ENCODE data around the gene CASR. TPM values are rescaled to one million over a fixed set of nuclear protein-coding genes. Genes with fewer than 3 reads are reported as not detected.

Gene CASR
- total RNA-seq, 3 donors from 2014 or later: not detected

DNA sequence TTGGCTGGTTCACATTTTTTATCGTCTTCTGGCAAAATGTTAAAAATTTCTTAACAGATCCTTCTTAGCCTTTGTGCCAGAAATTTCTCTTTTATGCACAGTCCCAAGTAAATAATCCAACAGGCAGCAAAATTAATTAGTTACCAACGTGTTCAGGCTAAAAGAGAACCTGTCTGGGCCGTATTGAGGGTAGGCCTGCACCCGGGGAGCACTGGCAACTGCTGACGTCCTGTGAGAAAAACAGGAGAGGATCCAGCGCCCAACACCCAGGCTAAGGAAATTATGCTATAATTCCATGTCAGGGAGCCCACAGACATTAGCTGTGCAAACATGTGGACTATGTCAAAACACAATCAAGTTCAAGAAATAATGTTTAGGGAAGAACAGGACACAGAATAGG lies 110.9 kb downstream of the CASR start:
- peaks cover 0 to 3% of the 10 kb centered on the region in 2 donors for H3K4me1 ChIP-seq
- no peaks in the 10 kb centered on the region for H3K9me3 ChIP-seq
- H3K36me3 ChIP-seq: no peaks in the 10 kb centered on the region
- peak in 1 of 2 donors; percentile 60 for DNase-seq (ENCODE audit: low spot score in 2 of 2)
- H3K4me3 ChIP-seq: no peak overlapping the region
- peak overlapping the region in 1 of 2 donors; percentile 40 for H3K27ac ChIP-seq
- intact Hi-C loops (cut with DNase I; ENCODE audit: low total_unique reads): no loop called here
- TF ChIP-seq, protein P1, sequence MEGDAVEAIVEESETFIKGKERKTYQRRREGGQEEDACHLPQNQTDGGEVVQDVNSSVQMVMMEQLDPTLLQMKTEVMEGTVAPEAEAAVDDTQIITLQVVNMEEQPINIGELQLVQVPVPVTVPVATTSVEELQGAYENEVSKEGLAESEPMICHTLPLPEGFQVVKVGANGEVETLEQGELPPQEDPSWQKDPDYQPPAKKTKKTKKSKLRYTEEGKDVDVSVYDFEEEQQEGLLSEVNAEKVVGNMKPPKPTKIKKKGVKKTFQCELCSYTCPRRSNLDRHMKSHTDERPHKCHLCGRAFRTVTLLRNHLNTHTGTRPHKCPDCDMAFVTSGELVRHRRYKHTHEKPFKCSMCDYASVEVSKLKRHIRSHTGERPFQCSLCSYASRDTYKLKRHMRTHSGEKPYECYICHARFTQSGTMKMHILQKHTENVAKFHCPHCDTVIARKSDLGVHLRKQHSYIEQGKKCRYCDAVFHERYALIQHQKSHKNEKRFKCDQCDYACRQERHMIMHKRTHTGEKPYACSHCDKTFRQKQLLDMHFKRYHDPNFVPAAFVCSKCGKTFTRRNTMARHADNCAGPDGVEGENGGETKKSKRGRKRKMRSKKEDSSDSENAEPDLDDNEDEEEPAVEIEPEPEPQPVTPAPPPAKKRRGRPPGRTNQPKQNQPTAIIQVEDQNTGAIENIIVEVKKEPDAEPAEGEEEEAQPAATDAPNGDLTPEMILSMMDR (IDR thresholded peaks at IDR 0.05): no peak
- no peak for TF ChIP-seq POLR2A (IDR thresholded peaks at IDR 0.05)
- no peak for TF ChIP-seq POLR2AphosphoS5 (IDR thresholded peaks at IDR 0.05)
- H3K27me3 ChIP-seq: no peaks in the 10 kb centered on the region

DNA sequence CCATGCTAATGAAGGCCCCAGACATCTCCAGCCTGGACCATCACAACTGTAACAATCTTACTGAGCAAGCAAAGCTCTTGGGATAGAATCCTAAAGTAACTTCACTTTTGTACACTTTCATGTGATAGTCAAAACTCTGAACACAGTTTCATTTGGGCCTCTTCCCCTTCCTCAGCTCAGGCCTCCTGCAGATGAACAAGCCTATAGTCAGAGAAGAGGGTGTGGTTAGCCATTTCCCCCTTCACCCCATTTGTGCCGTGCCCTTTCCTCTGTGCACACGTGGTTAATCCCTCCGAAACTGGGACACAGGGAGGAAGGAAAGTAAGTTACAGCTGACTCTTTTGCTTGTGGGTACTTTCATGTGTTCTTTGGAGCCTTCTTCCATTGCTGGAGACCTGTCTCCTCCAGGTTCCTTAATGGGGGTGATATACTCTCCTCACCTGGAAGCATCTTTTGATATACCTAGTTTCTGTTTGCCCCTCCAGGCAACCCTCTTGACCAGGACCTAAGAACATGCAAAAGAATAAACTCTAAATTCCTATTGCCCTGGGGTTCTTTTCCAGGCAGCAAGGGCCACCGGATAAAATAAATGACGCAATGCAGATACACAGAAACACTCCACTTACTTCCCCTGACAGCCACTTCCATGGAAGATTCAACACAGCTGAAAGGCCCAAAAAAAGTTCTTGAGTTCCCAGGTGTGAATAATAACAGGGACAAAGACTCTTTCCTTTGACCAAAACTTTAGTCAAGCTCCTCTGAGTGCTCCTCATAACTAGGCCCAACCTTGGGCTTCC lies 112.0 kb downstream of the CASR start:
- Histone ChIP-seq H3K36me3 (no peaks in the 10 kb centered on the region), H3K4me1 (peaks cover 0 to 3% of the 10 kb centered on the region in 2 donors), H3K9me3 (no peaks in the 10 kb centered on the region), H3K4me3 (no peak overlapping the region), H3K27ac (peak overlapping the region in 1 of 2 donors; percentile 40), H3K27me3 (no peaks in the 10 kb centered on the region)
- no peak for DNase-seq (ENCODE audit: low spot score in 2 of 2)
- intact Hi-C loops (cut with DNase I; ENCODE audit: low total_unique reads): no loop called here
- TF ChIP-seq POLR2A (IDR thresholded peaks at IDR 0.05) (no peak), POLR2AphosphoS5 (IDR thresholded peaks at IDR 0.05) (no peak)
- TF ChIP-seq, protein P1 (IDR thresholded peaks at IDR 0.05): no peak

DNA sequence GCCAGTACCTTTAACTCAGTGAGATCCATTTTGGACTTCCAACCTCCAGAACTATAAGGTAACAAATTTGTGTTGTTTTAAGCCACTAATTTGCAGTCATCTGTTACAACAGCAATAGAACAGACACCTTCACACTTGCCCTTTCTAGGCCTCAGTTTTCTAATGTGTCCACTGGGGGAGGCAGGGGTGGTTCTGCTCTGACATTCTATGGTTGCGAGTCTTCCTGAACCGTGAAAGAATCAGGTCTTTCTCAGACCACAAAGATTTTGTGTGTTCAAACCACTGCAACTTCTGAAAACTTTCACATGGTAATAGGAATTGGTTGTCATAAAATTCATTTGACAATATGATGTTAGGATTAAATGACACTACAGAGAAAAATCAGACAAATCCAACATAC lies 114.8 kb downstream of the CASR start:
- no peak overlapping the region for H3K27ac ChIP-seq
- TF ChIP-seq, protein P1 (IDR thresholded peaks at IDR 0.05): no peak
- TF ChIP-seq POLR2A (IDR thresholded peaks at IDR 0.05) (no peak), POLR2AphosphoS5 (IDR thresholded peaks at IDR 0.05) (no peak)
- H3K4me3 ChIP-seq: no peak overlapping the region
- no peaks in the 10 kb centered on the region for H3K9me3 ChIP-seq
- H3K4me1 ChIP-seq: peaks cover 0 to 3% of the 10 kb centered on the region in 2 donors
- no peak for DNase-seq (ENCODE audit: low spot score in 2 of 2)
- intact Hi-C loops (cut with DNase I; ENCODE audit: low total_unique reads): no loop called here
- H3K27me3 ChIP-seq: no peaks in the 10 kb centered on the region
- H3K36me3 ChIP-seq: no peaks in the 10 kb centered on the region

DNA sequence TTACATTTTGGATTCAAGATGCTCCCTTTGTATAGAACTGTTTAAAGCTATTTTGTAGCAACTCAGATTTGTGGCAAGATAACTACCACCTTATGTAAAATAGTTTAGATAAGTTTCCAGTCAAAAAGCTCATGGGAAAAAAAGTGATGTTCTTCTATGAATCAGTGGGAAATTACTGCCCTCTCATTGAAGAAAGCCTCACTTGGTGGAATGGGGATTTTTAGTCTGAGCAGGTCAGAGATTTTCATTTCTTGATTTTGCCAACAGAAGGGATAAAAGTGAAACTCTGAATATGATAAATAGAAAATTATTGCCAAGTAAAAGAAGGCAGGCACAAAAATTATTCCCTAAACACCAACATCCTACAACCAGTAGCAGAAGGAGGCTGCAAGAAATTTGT lies 115.7 kb downstream of the CASR start:
- Histone ChIP-seq H3K4me1 (peaks cover 0 to 3% of the 10 kb centered on the region in 2 donors), H3K4me3 (no peak overlapping the region), H3K9me3 (no peaks in the 10 kb centered on the region), H3K27me3 (no peaks in the 10 kb centered on the region), H3K36me3 (no peaks in the 10 kb centered on the region), H3K27ac (no peak overlapping the region)
- TF ChIP-seq POLR2A (IDR thresholded peaks at IDR 0.05): no peak
- TF ChIP-seq POLR2AphosphoS5 (IDR thresholded peaks at IDR 0.05): no peak
- TF ChIP-seq, protein P1 (IDR thresholded peaks at IDR 0.05): no peak
- DNase-seq (ENCODE audit: low spot score in 2 of 2): no peak
- intact Hi-C loops (cut with DNase I; ENCODE audit: low total_unique reads): no loop called here

DNA sequence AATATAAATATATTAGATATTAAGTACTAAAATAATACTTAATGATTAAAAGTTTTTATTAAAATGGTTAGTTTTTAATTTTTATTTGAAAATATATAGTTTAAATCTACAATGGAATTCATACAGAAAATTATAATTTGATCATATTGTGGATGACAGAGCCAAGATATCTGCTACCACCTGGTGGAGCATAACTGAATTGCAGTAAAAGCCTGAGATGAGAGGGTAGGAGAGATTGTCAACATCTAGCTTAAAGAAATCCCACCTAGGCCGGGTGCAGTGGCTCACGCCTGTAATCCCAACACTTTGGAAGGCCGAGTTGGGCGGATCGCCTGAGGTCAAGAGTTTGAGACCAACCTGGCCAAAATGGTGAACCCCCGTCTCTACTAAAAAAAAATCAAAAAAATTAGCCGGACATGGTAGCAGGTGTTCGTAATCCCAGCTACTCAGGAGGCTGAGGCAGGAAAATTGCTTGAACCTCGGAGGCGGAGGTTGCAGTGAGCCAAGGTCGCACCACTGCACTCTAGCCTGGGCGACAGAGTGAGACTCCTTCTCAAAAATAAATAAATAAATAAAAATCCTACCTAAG lies 116.5 kb downstream of the CASR start:
- Histone ChIP-seq H3K4me1 (no peaks in the 10 kb centered on the region), H3K4me3 (no peak overlapping the region), H3K27me3 (no peaks in the 10 kb centered on the region), H3K36me3 (no peaks in the 10 kb centered on the region), H3K27ac (no peak overlapping the region), H3K9me3 (no peaks in the 10 kb centered on the region)
- DNase-seq (ENCODE audit: low spot score in 2 of 2): no peak
- TF ChIP-seq POLR2A (IDR thresholded peaks at IDR 0.05): no peak
- TF ChIP-seq, protein P1 (IDR thresholded peaks at IDR 0.05): no peak
- TF ChIP-seq POLR2AphosphoS5 (IDR thresholded peaks at IDR 0.05): no peak
- intact Hi-C loops (cut with DNase I; ENCODE audit: low total_unique reads): no loop called here

All from breast epithelium (tissue), 4 donors.